IPS-18c (cell line): Measurements from ENCODE around the gene ENDOD1.
"Not testable (repeated sequence)": the region's sequence is repeated elsewhere in the genome, so short reads cannot be mapped to it uniquely, and the experiment has no call there.

Source experiments
- H3K4me3 ChIP-seq: 2 replicates; pipeline ENCODE4 v1.7.0; 2013; ENCODE audit warnings: low read depth, mild to moderate bottlenecking, low read length, moderate library complexity; ENCODE audit not compliant: insufficient read depth
- H3K9me3 ChIP-seq: one replicate; pipeline ENCODE4 v1.6.1; 2013; ENCODE audit warnings: mild to moderate bottlenecking, low read length, moderate library complexity; ENCODE audit not compliant: control insufficient read depth, insufficient read depth

ENDOD1 gene

DNA sequence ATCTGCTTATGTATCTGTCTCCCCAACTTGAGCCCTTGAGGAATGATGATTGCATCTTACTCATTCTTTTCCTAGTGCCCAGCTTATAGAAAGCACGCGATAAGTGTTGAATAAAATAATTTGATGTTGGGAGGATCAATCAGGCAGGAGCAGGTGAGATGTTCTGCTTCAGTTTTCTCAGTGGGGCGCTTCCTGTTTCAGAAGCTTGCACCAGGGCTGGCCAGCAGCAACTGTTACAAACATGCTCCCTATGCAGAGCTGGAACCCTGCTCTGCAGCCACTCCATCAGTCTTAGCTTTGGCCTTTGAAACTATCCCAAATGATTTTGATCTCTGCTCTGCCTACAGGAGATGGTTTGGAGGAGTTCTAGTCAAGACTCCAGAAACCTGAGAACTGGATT lies 3.9 kb downstream of the ENDOD1 start:
- Histone ChIP-seq H3K9me3 (no peaks in the 10 kb centered on the region), H3K4me3 (no peak overlapping the region)

DNA sequence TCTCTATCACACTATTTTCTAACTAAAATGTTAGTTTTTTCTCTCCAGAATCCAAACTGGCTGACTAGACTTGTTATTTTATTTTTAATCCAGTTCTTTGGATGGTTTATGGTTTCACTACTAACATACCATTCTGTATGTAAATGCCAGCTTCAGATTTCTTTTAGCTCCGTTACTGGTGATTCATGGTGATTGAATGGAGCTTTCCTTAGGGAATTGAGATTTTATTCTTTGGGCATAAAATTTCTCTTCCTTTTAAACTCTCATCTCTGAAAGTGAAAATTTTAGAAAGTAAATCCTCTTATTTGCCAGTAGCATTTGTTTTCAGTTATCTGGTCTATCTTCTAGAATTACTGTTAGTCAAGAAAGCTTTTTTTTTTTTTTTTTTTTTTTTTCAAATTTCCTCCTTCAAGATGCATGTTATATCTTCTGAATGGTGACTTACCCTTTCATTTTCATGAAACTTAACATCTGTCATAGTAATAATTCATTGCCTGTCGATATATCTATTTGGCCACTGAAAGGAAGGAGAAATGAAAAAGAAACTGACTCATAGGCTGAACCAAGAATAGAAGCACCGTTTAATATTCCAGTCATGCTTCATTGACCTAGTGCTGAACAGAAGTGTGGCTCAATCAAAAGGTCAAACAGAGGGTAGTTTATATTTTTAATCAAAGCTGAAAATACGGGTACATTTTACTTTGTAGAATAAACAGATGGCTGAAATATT lies 6.4 kb downstream of the ENDOD1 start:
- H3K4me3 ChIP-seq: no peak overlapping the region

DNA sequence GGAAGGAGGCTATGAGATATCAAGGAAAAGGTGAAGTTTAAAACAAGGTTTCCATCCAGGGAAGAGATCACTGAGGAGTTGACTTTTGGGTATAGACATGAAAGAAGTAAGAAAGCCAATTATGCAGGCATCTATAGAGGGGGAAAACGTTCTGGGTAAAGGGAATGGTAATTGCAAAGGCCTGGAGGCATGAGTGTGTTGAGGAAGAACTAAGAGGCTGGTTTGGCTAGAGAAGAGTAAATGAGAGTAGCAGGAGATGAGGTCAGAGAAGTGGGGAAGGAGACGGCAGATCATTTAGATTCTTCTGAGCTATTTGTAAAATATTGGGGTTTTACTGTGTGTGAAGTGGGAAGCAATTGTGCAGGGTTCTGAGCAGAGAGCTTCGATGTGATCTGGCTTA lies 7.6 kb downstream of the ENDOD1 start:
- H3K4me3 ChIP-seq: no peak overlapping the region
- H3K9me3 ChIP-seq: no peaks in the 10 kb centered on the region

More for the DNA sequence above, 6.4 kb downstream of the ENDOD1 start:
- H3K9me3 ChIP-seq: no peaks in the 10 kb centered on the region

DNA sequence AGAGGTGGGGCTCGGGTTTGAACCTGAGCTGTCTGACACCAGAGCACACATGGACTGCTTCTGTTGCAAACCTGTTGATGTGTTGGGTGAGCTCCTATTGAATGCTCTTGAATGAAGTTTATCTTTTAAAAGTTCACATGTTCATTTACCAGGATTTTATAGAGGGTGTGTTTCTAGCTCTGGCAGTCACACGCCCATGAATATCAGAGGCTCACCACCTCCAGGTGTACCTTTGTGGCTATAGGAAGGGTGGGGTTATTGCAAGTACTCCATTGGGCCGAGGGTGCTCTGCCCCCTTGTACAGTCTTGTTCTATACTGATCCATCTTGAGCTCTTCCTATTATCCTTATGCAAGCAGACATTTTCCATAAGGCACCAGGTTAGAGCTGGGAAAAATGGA lies 9.2 kb downstream of the ENDOD1 start:
- no peak overlapping the region for H3K4me3 ChIP-seq

DNA sequence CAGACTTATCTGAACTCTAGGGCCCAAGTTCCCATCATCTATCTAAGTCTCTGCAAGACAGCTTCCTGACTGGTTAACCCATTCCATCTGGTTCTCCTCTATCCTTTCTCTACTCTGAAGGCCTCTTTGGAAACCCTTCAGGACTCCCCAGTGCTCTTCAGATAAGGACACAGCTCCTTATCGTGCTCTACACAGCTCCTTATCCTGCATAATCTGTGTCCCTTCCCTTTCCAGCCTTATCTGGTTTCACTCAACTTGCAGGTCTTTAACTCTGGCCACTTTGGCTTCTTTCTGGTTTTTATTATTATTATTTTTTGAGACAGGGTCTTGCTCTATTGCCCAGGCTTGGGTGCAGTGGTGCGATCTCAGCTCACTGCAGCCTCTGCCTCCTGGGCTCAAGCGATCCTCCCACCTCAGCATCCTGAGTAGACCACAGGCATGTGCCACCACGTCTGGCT lies 10.6 kb downstream of the ENDOD1 start:
- Histone ChIP-seq H3K4me3 (no peak overlapping the region), H3K9me3 (no peaks in the 10 kb centered on the region)

More for the DNA sequence above, 9.2 kb downstream of the ENDOD1 start:
- no peaks in the 10 kb centered on the region for H3K9me3 ChIP-seq

DNA sequence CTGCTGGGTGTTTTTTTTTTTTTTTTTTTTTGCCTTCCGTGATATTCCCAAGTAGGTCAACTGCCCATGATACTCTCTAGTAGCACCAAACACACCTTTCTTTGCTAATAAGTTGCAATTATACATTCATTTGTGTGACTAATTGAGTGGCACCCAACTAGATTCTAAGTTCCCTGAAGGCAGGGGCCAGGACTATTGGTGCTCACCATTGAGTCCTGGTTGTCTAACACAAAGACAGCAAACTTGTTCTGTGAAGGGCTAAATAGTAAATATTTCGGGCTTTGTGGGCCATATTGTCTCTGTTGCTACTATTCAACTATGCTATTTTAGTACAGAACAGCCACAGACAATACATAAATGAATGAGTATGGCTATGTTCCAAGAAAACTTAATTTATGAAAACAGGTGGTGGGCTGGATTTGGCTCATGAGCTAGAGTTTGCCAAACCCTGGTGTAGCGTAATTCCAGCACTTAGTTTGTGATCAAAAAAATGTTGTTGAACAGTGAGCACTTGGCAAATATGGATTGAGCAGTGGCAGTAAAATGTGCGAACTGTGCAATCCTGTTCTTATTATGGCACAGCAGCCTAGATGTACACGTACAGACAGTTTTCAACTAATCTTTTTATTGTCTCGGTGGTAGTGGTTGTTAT lies 11.3 kb downstream of the ENDOD1 start:
- H3K9me3 ChIP-seq: no peaks in the 10 kb centered on the region
- H3K4me3 ChIP-seq: no peak overlapping the region

DNA sequence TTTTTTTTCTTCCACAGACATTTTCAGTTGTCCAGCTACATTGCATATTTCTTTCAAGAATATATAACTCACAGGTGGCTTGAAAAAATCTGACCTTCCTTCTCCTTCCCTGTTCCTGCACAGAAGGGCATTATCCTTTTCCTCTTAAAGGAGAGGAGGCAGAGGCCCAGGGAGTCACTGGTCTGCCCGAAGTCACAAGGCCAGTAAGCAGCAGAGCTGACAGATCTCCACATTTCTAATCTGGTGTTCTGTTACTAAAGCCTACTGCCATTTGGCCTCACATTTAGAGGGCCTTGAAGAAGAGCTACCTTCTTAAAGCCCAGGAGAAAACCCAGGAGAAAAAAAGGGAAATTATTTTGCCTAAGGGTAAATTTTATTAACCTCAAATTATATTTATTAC lies 12.3 kb downstream of the ENDOD1 start:
- Histone ChIP-seq H3K9me3 (no peaks in the 10 kb centered on the region), H3K4me3 (no peak overlapping the region)

DNA sequence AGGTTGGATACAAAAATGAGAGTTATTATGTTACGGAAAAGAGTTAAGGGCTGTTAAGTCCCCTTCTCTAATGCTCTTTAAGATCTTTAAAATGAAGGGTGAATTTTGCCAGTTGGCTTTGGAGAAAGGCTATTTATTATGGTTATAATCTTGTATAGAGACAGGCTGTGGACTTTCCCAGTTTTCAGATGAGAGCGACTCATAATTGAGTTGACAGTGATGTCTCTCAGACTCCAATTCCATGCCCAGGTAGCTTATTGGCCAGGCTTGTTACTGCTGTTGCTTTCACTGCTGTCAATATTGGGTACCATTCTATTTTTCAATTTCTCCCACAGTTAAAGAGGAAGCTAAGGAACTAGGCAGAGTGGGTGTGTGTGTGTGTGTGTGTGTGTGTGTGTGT lies 13.1 kb downstream of the ENDOD1 start:
- H3K9me3 ChIP-seq: no peaks in the 10 kb centered on the region
- no peak overlapping the region for H3K4me3 ChIP-seq

DNA sequence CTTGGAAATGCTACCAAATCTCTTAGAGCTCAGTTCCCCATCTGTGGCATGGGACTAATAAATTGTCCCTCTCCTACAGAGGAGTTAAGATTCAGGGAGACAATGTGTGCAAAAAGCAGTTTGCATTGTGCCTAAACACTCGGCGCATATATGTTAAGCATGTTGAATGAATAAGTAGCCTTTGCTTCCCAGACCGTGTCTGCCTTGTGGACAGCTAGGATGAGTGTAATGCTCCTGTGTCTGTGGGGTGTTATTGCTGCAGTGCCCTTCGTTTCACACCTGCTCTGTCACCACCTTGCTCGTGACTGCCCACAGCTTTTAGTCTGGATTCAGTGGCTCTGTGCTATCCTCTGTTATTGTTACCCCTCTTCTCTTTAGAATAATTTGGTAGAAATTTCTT lies 14.1 kb downstream of the ENDOD1 start:
- Histone ChIP-seq H3K4me3 (no peak overlapping the region), H3K9me3 (no peaks in the 10 kb centered on the region)

DNA sequence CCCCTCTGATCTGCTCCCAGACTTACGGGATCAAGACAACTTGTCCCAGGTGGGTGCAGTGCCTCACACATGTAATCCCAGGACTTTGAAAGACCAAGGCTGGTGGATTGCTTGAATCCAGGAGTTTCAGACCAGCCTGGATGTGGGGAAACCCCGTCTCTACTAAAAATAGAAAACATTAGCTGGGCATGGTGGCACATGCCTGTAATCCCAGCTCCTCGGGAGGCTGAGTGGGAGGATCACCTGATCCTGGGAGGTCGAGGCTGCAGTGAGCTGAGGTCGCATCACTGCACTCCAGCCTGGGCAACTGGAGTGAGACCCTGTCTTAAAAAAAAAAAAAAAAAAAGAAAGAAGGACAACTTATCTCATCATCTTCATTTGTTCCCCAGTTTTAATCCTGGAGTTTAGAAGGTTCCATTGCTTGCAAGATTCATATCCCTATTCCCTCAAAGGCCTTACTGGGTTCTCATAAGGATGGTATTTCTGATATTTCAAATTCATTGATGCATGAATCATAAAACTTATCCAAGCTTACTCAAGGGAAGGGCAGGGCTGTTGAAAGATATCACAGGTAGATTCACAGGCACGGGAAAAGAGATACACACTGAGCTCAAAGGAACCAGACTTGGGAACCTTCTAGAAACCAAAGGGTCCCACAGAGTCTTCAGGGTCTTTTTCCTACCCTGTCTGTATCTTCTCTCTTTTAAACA lies 14.6 kb downstream of the ENDOD1 start:
- Histone ChIP-seq H3K4me3 (no peak overlapping the region), H3K9me3 (no peaks in the 10 kb centered on the region)

DNA sequence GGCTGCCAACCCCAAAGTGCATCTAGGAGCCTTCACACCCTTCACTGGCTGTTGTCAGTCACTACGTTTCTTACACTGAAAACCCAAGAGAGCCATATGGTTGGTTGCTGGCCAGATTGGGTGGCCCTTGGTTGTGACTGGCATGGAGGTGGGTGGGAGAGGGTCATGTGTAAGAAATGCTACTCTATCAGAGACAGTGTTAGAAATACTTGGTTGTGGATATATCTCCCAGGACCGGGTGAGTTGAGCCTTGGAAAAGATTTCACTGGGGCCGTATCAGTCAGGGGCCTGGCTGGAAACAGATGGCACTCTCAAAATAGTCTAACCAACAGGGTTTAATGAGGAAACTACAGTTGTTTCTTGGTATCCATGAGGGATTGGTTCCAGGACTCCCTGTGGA lies 15.2 kb downstream of the ENDOD1 start:
- Histone ChIP-seq H3K9me3 (no peaks in the 10 kb centered on the region), H3K4me3 (no peak overlapping the region)

DNA sequence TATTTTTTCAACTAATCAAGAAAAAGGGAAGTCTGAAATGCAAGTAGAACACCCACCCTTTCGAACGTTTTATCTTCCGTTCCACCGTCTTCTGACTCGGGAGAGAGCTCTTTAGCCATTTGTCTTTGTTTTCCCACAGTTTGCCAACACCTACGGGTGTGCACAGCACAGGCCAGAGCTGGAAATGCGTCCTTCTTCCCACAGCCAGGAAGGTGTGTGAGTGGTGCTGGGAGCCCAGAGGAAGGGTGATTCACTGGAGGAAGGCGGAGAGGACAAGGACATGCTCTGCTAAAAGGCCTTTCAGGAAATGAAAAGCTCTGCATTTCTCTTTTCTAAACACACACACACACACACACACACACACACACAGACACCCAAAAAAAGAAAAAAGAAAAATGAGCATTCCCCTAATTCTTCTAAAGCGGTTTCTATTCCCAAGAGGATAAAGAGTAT lies 18.5 kb downstream of the ENDOD1 start:
- Histone ChIP-seq H3K9me3 (no peaks in the 10 kb centered on the region), H3K4me3 (no peak overlapping the region)

DNA sequence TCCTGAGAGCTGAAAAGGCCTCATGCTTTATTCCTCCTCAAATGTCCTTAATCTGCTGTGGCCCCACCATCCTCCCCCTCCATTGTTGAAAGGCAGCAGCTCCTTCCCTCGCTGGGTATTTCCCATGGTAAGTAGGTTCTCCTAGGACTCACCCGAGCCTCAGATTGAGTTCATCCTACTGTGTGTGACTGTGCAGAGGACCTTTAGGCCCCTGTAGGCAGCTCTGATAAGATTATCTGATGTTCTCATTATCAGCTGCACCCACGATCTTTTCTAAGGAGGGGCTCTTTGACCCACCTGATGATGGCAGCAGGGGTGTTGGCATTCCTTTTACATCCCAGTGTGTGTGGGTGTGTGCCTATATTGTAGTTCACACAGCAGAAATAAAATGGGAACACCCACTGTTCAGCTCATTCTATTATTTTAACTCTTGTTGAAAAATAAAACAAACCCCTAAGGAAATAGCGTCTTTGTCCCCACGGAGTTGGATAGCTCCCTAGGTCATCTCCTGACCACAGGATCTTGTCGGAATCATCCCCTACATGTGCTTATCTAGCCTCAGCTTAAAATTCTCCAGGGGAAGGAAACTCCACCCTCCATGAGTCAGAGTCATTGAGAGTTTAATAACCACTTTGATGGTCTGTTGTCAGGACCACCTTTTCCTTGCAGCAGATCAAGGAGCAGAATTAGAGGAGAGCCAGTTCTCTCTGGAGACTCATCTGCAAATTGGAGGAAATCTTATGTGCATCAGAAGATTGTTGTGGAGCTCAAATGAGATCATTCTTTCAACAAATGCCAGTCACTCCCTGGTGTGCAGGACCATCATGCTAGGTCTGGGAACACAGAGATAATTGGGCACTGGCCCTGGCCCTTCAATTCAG lies 19.3 kb downstream of the ENDOD1 start:
- no peaks in the 10 kb centered on the region for H3K9me3 ChIP-seq
- no peak overlapping the region for H3K4me3 ChIP-seq

DNA sequence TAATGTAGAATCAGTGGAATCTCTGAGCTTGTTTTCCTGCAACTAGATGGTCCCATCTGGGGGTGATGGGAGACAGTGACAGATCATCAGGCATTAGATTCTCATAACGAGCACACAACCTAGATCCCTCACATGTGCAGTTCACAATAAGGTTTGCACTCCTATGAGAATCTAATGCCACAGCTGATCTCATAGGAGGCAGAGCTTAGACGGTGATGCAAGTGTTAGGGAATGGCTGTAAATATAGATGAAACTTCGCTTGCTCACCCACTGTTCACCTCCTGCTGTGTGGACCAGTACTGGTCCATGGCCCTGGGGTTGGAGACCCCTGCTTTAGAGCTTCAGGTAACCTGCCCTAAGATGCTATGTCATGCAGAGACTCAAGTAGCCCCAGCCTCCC lies 21.8 kb downstream of the ENDOD1 start:
- H3K9me3 ChIP-seq: not testable (repeated sequence)

DNA sequence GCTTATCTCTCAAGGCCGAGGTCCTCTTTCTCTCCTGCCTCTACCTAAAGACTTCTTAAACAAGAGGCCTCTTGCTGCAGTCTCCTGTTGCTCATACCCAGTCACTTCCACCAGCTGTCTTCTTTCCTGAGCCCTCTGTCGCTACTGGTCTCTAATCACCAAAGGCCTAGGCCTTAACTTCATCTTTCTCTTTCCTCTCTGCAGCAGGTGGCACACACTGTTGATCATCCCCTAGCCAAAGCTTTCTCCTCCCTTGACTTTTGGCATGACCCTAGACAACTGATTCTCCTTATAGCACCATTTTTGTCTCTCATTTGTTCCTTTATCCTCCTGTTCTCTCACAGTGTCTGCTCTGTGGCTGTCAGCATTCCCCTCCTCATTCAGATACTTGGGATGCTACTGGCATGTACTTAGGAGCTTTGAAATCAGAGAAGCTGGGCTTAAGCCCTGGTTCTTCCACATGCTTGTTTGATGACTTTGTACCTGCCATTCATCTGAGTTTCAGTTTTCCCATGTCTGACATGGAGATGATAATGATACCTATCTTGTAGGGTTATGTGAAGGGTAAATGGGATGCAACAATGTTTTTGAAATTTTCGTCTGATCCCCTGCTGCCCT lies 22.4 kb downstream of the ENDOD1 start:
- no peak overlapping the region for H3K4me3 ChIP-seq
- no peaks in the 10 kb centered on the region for H3K9me3 ChIP-seq

More for the DNA sequence above, 21.8 kb downstream of the ENDOD1 start:
- not testable (repeated sequence) for H3K4me3 ChIP-seq

DNA sequence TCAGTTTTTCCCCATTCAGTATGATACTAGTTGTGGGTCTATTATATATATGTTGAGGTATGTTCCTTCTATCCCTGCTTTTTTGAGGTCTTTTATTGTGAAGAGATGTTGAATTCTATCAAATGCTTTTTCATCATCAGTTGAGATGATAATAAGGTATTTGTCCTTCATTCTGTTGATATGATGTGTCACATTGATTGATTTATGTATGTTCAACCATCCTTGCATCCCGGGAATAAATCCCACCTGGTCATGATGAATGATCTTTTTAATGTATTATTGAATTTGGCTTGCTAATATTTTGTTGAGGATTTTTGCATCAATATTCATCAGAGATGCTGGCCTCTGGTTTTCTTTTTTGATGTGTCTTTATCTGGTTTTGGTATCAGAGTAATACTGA lies 26.0 kb downstream of the ENDOD1 start:
- H3K4me3 ChIP-seq: no peak overlapping the region
- H3K9me3 ChIP-seq: no peaks in the 10 kb centered on the region
